ENCODE measurements around the gene TGM2. TPM values are rescaled to one million over a fixed set of nuclear protein-coding genes. Genes with fewer than 3 reads are reported as not detected.

Gene TGM2
- total and polyA plus RNA-seq, 2 donors (not counting 1 experiment from before 2014, with no cell fraction given), result 2.4 to 60.8 TPM

- Histone ChIP-seq H3K9me3 (ENCODE audit: control extremely low read depth in 1 of 3, control insufficient read depth in 2 of 3, insufficient read depth in 1 of 3, low read length in 2 of 3) (no peaks in the 10 kb centered on the region), H3K79me2 (ENCODE audit: control insufficient read depth, insufficient read depth, low read length) (no peaks in the 10 kb centered on the region), H4K20me1 (ENCODE audit: control insufficient read depth, insufficient read depth, low read length, poor library complexity, severe bottlenecking) (no peaks in the 10 kb centered on the region), H3K4me1 (ENCODE audit: control insufficient read depth in 2 of 2, insufficient read depth in 2 of 2, low read length in 2 of 2) (no peaks in the 10 kb centered on the region), H3K36me3 (replicated peaks in 1 of 2; ENCODE audit: control extremely low read depth in 1 of 2, control insufficient read depth in 1 of 2, extremely low read depth in 1 of 2, insufficient read depth in 2 of 2, low read length in 1 of 2) (no peaks in the 10 kb centered on the region), H3K9ac (ENCODE audit: low read length) (no peak overlapping the region), H3K27me3 (replicated peaks in 1 of 4; ENCODE audit: control extremely low read depth in 1 of 4, control insufficient read depth in 3 of 4, insufficient read depth in 4 of 4, low read length in 3 of 4) (no peaks in the 10 kb centered on the region), H3K4me3 (ENCODE audit: control extremely low read depth in 1 of 5, extremely low read depth in 1 of 5, insufficient read depth in 1 of 5, low read depth in 2 of 5, low read length in 4 of 5) (no peak overlapping the region), H3K4me2 (replicated peaks; ENCODE audit: low read depth, low read length, poor library complexity, severe bottlenecking) (no peak overlapping the region), H3K27ac (ENCODE audit: low read length in 2 of 2) (no peak overlapping the region), H2AFZ (ENCODE audit: insufficient read depth, low read depth, low read length, poor library complexity, severe bottlenecking) (no peak overlapping the region)
- POLR2A ChIA-PET, result no interaction called here
- no peak for DNase-seq
- TF ChIP-seq CTCF (IDR thresholded peaks at IDR 0.05) (no peak), EZH2 (IDR thresholded peaks at IDR 0.05; ENCODE audit: borderline replicate concordance, insufficient read depth, low read depth, low read length, poor library complexity, severe bottlenecking) (no peak)
- no peak overlapping the region for H3K27ac Mint-ChIP-seq
- ATAC-seq (ENCODE audit: low read depth), result no peak
- H3K27me3 Mint-ChIP-seq, result no peaks in the 10 kb centered on the region
- 98% methylated on average over 11 of the region's 16 CpGs for WGBS (ENCODE audit: insufficient coverage)
- no peaks in the 10 kb centered on the region for H3K4me1 Mint-ChIP-seq
- H3K4me3 Mint-ChIP-seq, result no peak overlapping the region
- CTCF ChIA-PET, result no interaction called here
- H3K9me3 Mint-ChIP-seq (ENCODE audit: insufficient read depth), result no peaks in the 10 kb centered on the region
- intact Hi-C loops (cut with micrococcal nuclease), result no loop called here
Measured at GRCh38 chr20:38141889-38142494, 23.1 kb downstream of the TGM2 start.

DNA sequence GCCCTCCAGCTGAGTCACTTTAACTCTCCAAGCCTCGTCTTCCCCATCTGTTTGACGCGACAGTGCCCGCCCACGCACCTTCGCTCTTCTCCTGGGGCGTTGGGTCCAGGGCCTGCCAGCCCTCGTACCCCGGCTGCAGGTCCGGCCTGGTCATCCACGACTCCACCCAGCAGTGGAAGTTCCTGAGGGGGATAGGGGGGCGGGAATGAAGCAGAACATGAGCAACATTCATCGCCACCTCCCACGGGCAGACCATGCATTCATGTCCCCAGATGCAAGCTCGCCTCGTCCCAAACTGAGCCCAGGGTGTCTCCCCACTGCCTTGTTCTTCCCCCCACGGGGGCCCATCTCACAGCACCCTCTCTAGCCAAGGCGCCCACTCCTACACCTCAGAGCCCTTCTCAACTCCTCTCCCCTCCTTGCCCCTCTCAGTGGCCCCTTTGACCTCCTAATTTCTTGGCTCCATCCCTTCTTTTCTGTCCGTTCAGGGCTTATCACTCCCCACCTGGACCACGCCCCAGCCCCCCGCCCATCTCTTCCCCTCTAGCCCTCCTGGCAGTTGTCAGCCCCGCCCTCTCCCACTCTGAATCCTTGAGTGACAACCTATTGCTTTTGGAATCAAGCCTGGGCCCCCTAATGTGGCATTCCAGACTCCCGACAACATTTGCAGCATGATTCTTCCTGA is 23.7 kb downstream of the TGM2 start:
- intact Hi-C loops (cut with micrococcal nuclease), result no loop called here
- H3K27me3 ChIP-seq (replicated peaks in 1 of 4; ENCODE audit: control extremely low read depth in 1 of 4, control insufficient read depth in 3 of 4, insufficient read depth in 4 of 4, low read length in 3 of 4), result no peaks in the 10 kb centered on the region
- no peak overlapping the region for H2AFZ ChIP-seq (ENCODE audit: insufficient read depth, low read depth, low read length, poor library complexity, severe bottlenecking)
- Mint-ChIP-seq H3K4me3 (no peak overlapping the region), H3K9me3 (ENCODE audit: insufficient read depth) (no peaks in the 10 kb centered on the region), H3K27me3 (no peaks in the 10 kb centered on the region), H3K4me1 (no peaks in the 10 kb centered on the region), H3K27ac (no peak overlapping the region)
- no peaks in the 10 kb centered on the region for H3K9me3 ChIP-seq (ENCODE audit: control extremely low read depth in 1 of 3, control insufficient read depth in 2 of 3, insufficient read depth in 1 of 3, low read length in 2 of 3)
- TF ChIP-seq CTCF (IDR thresholded peaks at IDR 0.05) (no peak), EZH2 (IDR thresholded peaks at IDR 0.05; ENCODE audit: borderline replicate concordance, insufficient read depth, low read depth, low read length, poor library complexity, severe bottlenecking) (no peak)
- no peak overlapping the region for H3K27ac ChIP-seq (ENCODE audit: low read length in 2 of 2)
- H4K20me1 ChIP-seq (ENCODE audit: control insufficient read depth, insufficient read depth, low read length, poor library complexity, severe bottlenecking), result no peaks in the 10 kb centered on the region
- no peaks in the 10 kb centered on the region for H3K36me3 ChIP-seq (replicated peaks in 1 of 2; ENCODE audit: control extremely low read depth in 1 of 2, control insufficient read depth in 1 of 2, extremely low read depth in 1 of 2, insufficient read depth in 2 of 2, low read length in 1 of 2)
- no peak for DNase-seq
- WGBS (ENCODE audit: insufficient coverage), result 96% methylated on average over 23 of the region's 23 CpGs
- H3K4me2 ChIP-seq (replicated peaks; ENCODE audit: low read depth, low read length, poor library complexity, severe bottlenecking), result no peak overlapping the region
- ATAC-seq (ENCODE audit: low read depth), result no peak
- no peak overlapping the region for H3K4me3 ChIP-seq (ENCODE audit: control extremely low read depth in 1 of 5, extremely low read depth in 1 of 5, insufficient read depth in 1 of 5, low read depth in 2 of 5, low read length in 4 of 5)
- no peak overlapping the region for H3K9ac ChIP-seq (ENCODE audit: low read length)
- H3K79me2 ChIP-seq (ENCODE audit: control insufficient read depth, insufficient read depth, low read length), result no peaks in the 10 kb centered on the region
- ChIA-PET CTCF (interaction anchor here (0.9 kb wide), 1 partner anchor 61 kb away, joined by 3 read pairs; no protein-coding TSS in a partner anchor), POLR2A (no interaction called here)
- H3K4me1 ChIP-seq (ENCODE audit: control insufficient read depth in 2 of 2, insufficient read depth in 2 of 2, low read length in 2 of 2), result no peaks in the 10 kb centered on the region
